ENCODE results near the gene AK9.
A peak's percentile ranks its signal among the peaks of the same experiment; 100 is the strongest.

AK9 gene

GRCh38 chr6:109511832-109512231 is 179.2 kb downstream of the AK9 start:
- DNase-seq (ENCODE audit: low read depth), result no peak

GRCh38 chr6:109510358-109510757 is 180.6 kb downstream of the AK9 start:
- no peak for DNase-seq (ENCODE audit: low read depth)

GRCh38 chr6:109508166-109508860 is 182.7 kb downstream of the AK9 start:
- no peak for DNase-seq (ENCODE audit: low read depth)

GRCh38 chr6:109507490-109508072 is 183.4 kb downstream of the AK9 start:
- DNase-seq (ENCODE audit: low read depth), result no peak

GRCh38 chr6:109506841-109507240 is 184.2 kb downstream of the AK9 start:
- no peak for DNase-seq (ENCODE audit: low read depth)

- DNase-seq (ENCODE audit: low read depth), result no peak
Measured at GRCh38 chr6:109506314-109506713, 184.7 kb downstream of the AK9 start.

- no peak for DNase-seq (ENCODE audit: low read depth)
Measured at GRCh38 chr6:109503327-109504224, 187.4 kb downstream of the AK9 start.

GRCh38 chr6:109498936-109499335 is 192.1 kb downstream of the AK9 start:
- DNase-seq (ENCODE audit: low read depth), result no peak

- no peak for DNase-seq (ENCODE audit: low read depth)
Measured at GRCh38 chr6:109498052-109498451, 192.9 kb downstream of the AK9 start.

- no peak for DNase-seq (ENCODE audit: low read depth)
Measured at GRCh38 chr6:109496036-109496772, 194.8 kb downstream of the AK9 start.

GRCh38 chr6:109493865-109494264 is 197.1 kb downstream of the AK9 start:
- no peak for DNase-seq (ENCODE audit: low read depth)

- no peak for DNase-seq (ENCODE audit: low read depth)
Measured at GRCh38 chr6:109491207-109491938, 199.6 kb downstream of the AK9 start.

GRCh38 chr6:109490713-109491112 is 200.3 kb downstream of the AK9 start:
- no peak for DNase-seq (ENCODE audit: low read depth)

- no peak for DNase-seq (ENCODE audit: low read depth)
Measured at GRCh38 chr6:109488001-109488400, 203.0 kb downstream of the AK9 start.

GRCh38 chr6:109486068-109486467 is 204.9 kb downstream of the AK9 start:
- DNase-seq (ENCODE audit: low read depth), result no peak

GRCh38 chr6:109485266-109485935 is 205.6 kb downstream of the AK9 start:
- DNase-seq (ENCODE audit: low read depth), result no peak

- no peak for DNase-seq (ENCODE audit: low read depth)
Measured at GRCh38 chr6:109484122-109484521, 206.9 kb downstream of the AK9 start.

- DNase-seq (ENCODE audit: low read depth), result no peak
Measured at GRCh38 chr6:109483735-109484057, 207.3 kb downstream of the AK9 start.

GRCh38 chr6:109482905-109483734 is 207.9 kb downstream of the AK9 start, which contains the start of gene ZBTB24:
ZBTB24 (minus strand) TSS chr6:109483219; CDS start chr6:109482026, 1,193 bp downstream.
- peak; percentile 72 for DNase-seq (ENCODE audit: low read depth)

- no peak for DNase-seq (ENCODE audit: low read depth)
Measured at GRCh38 chr6:109480993-109481480, 210.0 kb downstream of the AK9 start.
